Upper lobe of left lung (tissue), 4 donors: ENCODE data around the gene NCAPG2.

ENCODE experiments used
- CTCF ChIP-seq, 6 experiments: fragments of 450-650 bp in 4 of 6; fragments of 200-600 bp in 2 of 6; sonication (generic) in 2 of 6; IDR thresholded peaks; one replicate each; pipeline ENCODE4 v1.5.1; 2016 to 2019; ENCODE audit warnings: antibody characterized with exemption in 6 of 6
- EP300 ChIP-seq, 4 donors: sonication (generic); formaldehyde crosslinking; IDR thresholded peaks; one replicate each; pipeline ENCODE4 v1.5.1; 2017; ENCODE audit warnings: antibody characterized with exemption in 4 of 4, control low read depth in 2 of 4
- POLR2A ChIP-seq, 4 donors: fragments of 450-650 bp; IDR thresholded peaks; one replicate each; pipeline ENCODE4 v1.5.1; 2016 to 2017; ENCODE audit warnings: antibody characterized with exemption in 4 of 4, mild to moderate bottlenecking in 2 of 4
- POLR2AphosphoS5 ChIP-seq, 2 donors: sonication (generic); formaldehyde crosslinking; IDR thresholded peaks; one replicate each; pipeline ENCODE4 v1.5.1; 2017; ENCODE audit warnings: antibody characterized with exemption in 2 of 2

- no peak for TF ChIP-seq EP300 (IDR thresholded peaks at IDR 0.05)
- no peak for TF ChIP-seq CTCF (IDR thresholded peaks at IDR 0.05)
- no peak for TF ChIP-seq POLR2A (IDR thresholded peaks at IDR 0.05)
- TF ChIP-seq POLR2AphosphoS5 (IDR thresholded peaks at IDR 0.05) = no peak
Measured at GRCh38 chr7:158698657-158699195, 5.9 kb downstream of the NCAPG2 start.
